Measurements from ENCODE around the gene PRIMPOL.

PRIMPOL gene

GRCh38 chr4:184616633-184617551 is 32.6 kb upstream of the PRIMPOL start:
- no peaks in the 10 kb centered on the region for H3K9me2 ChIP-seq (replicated peaks; ENCODE audit: control insufficient read depth, low read length)
- H3K4me2 ChIP-seq (ENCODE audit: low read length), result 0 out of 2 replicates have a peak overlapping the region, but pooled peaks have one; percentile 6
- peaks cover 7% of the 10 kb centered on the region; the same call in 1 of the 2 replicates for H3K9me3 ChIP-seq (ENCODE audit: control insufficient read depth, insufficient read depth, low read length)
- H3K79me2 ChIP-seq (ENCODE audit: control insufficient read depth, low read length), result no peaks in the 10 kb centered on the region
- H3K4me1 ChIP-seq (ENCODE audit: control insufficient read depth, low read length), result peaks cover 7% of the 10 kb centered on the region
- H3K27ac ChIP-seq (ENCODE audit: low read depth, low read length), result no peak overlapping the region
- no peaks in the 10 kb centered on the region for H3F3A ChIP-seq (ENCODE audit: control insufficient read depth, insufficient read depth)
- H4K20me1 ChIP-seq (ENCODE audit: control insufficient read depth, insufficient read depth, low read depth, low read length), result no peaks in the 10 kb centered on the region
- H3K36me3 ChIP-seq (ENCODE audit: control insufficient read depth, low read length), result no peaks in the 10 kb centered on the region
- H3K4me3 ChIP-seq (ENCODE audit: low read length), result no peak overlapping the region
- no peaks in the 10 kb centered on the region for H3K27me3 ChIP-seq (ENCODE audit: control insufficient read depth, low read length)
- TF ChIP-seq EZH2phosphoT487 (IDR thresholded peaks at IDR 0.05; ENCODE audit: borderline replicate concordance, low read length), result no peak
- TF ChIP-seq, protein P1, sequence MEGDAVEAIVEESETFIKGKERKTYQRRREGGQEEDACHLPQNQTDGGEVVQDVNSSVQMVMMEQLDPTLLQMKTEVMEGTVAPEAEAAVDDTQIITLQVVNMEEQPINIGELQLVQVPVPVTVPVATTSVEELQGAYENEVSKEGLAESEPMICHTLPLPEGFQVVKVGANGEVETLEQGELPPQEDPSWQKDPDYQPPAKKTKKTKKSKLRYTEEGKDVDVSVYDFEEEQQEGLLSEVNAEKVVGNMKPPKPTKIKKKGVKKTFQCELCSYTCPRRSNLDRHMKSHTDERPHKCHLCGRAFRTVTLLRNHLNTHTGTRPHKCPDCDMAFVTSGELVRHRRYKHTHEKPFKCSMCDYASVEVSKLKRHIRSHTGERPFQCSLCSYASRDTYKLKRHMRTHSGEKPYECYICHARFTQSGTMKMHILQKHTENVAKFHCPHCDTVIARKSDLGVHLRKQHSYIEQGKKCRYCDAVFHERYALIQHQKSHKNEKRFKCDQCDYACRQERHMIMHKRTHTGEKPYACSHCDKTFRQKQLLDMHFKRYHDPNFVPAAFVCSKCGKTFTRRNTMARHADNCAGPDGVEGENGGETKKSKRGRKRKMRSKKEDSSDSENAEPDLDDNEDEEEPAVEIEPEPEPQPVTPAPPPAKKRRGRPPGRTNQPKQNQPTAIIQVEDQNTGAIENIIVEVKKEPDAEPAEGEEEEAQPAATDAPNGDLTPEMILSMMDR (IDR thresholded peaks at IDR 0.05; ENCODE audit: low read depth, low read length, poor library complexity, severe bottlenecking), result no peak

- Histone ChIP-seq H3K9me3 (ENCODE audit: control insufficient read depth, insufficient read depth, low read length) (peaks cover 7% of the 10 kb centered on the region; the same call in 1 of the 2 replicates), H4K20me1 (ENCODE audit: control insufficient read depth, insufficient read depth, low read depth, low read length) (no peaks in the 10 kb centered on the region), H3F3A (ENCODE audit: control insufficient read depth, insufficient read depth) (no peaks in the 10 kb centered on the region), H3K4me2 (ENCODE audit: low read length) (no peak overlapping the region), H3K79me2 (ENCODE audit: control insufficient read depth, low read length) (no peaks in the 10 kb centered on the region), H3K27me3 (ENCODE audit: control insufficient read depth, low read length) (no peaks in the 10 kb centered on the region), H3K9me2 (replicated peaks; ENCODE audit: control insufficient read depth, low read length) (no peaks in the 10 kb centered on the region), H3K27ac (ENCODE audit: low read depth, low read length) (no peak overlapping the region), H3K4me3 (ENCODE audit: low read length) (no peak overlapping the region), H3K36me3 (ENCODE audit: control insufficient read depth, low read length) (no peaks in the 10 kb centered on the region), H3K4me1 (ENCODE audit: control insufficient read depth, low read length) (peaks cover 7% of the 10 kb centered on the region)
- no peak for TF ChIP-seq EZH2phosphoT487 (IDR thresholded peaks at IDR 0.05; ENCODE audit: borderline replicate concordance, low read length)
- TF ChIP-seq, protein P1 (IDR thresholded peaks at IDR 0.05; ENCODE audit: low read depth, low read length, poor library complexity, severe bottlenecking), result no peak
Observed at GRCh38 chr4:184617600-184618196, 31.8 kb upstream of the PRIMPOL start.

- H3K79me2 ChIP-seq (ENCODE audit: control insufficient read depth, low read length), result no peaks in the 10 kb centered on the region
- H3K27me3 ChIP-seq (ENCODE audit: control insufficient read depth, low read length), result no peaks in the 10 kb centered on the region
- no peak overlapping the region for H3K4me2 ChIP-seq (ENCODE audit: low read length)
- H3K36me3 ChIP-seq (ENCODE audit: control insufficient read depth, low read length), result no peaks in the 10 kb centered on the region
- no peak overlapping the region for H3K4me3 ChIP-seq (ENCODE audit: low read length)
- H4K20me1 ChIP-seq (ENCODE audit: control insufficient read depth, insufficient read depth, low read depth, low read length), result no peaks in the 10 kb centered on the region
- no peaks in the 10 kb centered on the region for H3K9me2 ChIP-seq (replicated peaks; ENCODE audit: control insufficient read depth, low read length)
- no peak overlapping the region for H3K27ac ChIP-seq (ENCODE audit: low read depth, low read length)
- no peaks in the 10 kb centered on the region for H3F3A ChIP-seq (ENCODE audit: control insufficient read depth, insufficient read depth)
- TF ChIP-seq, protein P1 (IDR thresholded peaks at IDR 0.05; ENCODE audit: low read depth, low read length, poor library complexity, severe bottlenecking), result no peak
- no peak for TF ChIP-seq EZH2phosphoT487 (IDR thresholded peaks at IDR 0.05; ENCODE audit: borderline replicate concordance, low read length)
- no peaks in the 10 kb centered on the region for H3K9me3 ChIP-seq (ENCODE audit: control insufficient read depth, insufficient read depth, low read length)
- peaks cover 7% of the 10 kb centered on the region for H3K4me1 ChIP-seq (ENCODE audit: control insufficient read depth, low read length)
Observed at GRCh38 chr4:184620212-184620867, 29.2 kb upstream of the PRIMPOL start.

All from DOHH2 (cell line).